Body of pancreas (tissue), 4 donors: ENCODE data around the gene PABPN1. TPM values are rescaled to one million over a fixed set of nuclear protein-coding genes. Genes with fewer than 3 reads are reported as not detected.

Experiments
- ATAC-seq: fragments of 150-250 bp; one replicate; pipeline ENCODE4 v1.9.1; 2016
- DNase-seq, 4 donors: peaks; one replicate each; pipeline ENCODE4 v3.0.0-alpha.2; 2019
- H3K27ac ChIP-seq, 4 donors: fragments of 200-600 bp; sonication (generic); 1 replicate in 3 of 4; 2 replicates in 1 of 4; pipeline versions ENCODE4 v1.5.1 to v1.6.1; 2016 to 2019; ENCODE audit warnings: mild to moderate bottlenecking in 1 of 4, mixed read lengths in 1 of 4, moderate library complexity in 1 of 4
- H3K27me3 ChIP-seq, 2 donors: fragments of 200-600 bp; sonication (generic); one replicate each; pipeline ENCODE4 v1.6.0; 2016; ENCODE audit warnings: mild to moderate bottlenecking in 1 of 2
- H3K36me3 ChIP-seq, 2 donors: fragments of 200-600 bp; sonication (generic); replicated peaks in 1 of 2; 2 replicates each; pipeline ENCODE4 v1.5.1; 2016; ENCODE audit warnings: low read depth in 2 of 2; ENCODE audit not compliant: insufficient read depth in 1 of 2
- H3K4me1 ChIP-seq: fragments of 200-600 bp; sonication (generic); one replicate; pipeline ENCODE4 v1.6.0; 2016
- H3K4me3 ChIP-seq, 2 donors: fragments of 200-600 bp; sonication (generic); 1 replicate in 1 of 2; 2 replicates in 1 of 2; pipeline ENCODE4 v1.5.1; 2016 to 2019
- H3K9me3 ChIP-seq, 3 donors: fragments of 200-600 bp; sonication (generic); 1 replicate in 2 of 3; 2 replicates in 1 of 3; pipeline ENCODE4 v1.5.1; 2016
- POLR2A ChIP-seq, 3 donors: fragments of 450-650 bp; IDR thresholded peaks; one replicate each; pipeline ENCODE4 v1.6.1; 2016; ENCODE audit warnings: antibody characterized with exemption in 3 of 3, mild to moderate bottlenecking in 2 of 3
- WGBS, 2 donors: methylation state at CpG; one replicate each; pipeline ENCODE4 v1.1.5; 2017; 5-methylcytosine and 5-hydroxymethylcytosine counted together
- intact Hi-C: fragments of 100-400 bp; cut with DNase I; formaldehyde crosslinking; loops from one replicate; pipeline ENCODE4 v1.15.1; 2023
- total RNA-seq, 2 donors: library from RNA; depleted of rRNA; stranded (reverse); fragments of >200 nt; gene quantifications; one replicate each; pipeline ENCODE4 v1.1.0, GENCODE V29; 2016
- TF ChIP-seq, protein P1 (sequence below), 7 experiments: fragments of 450-650 bp in 4 of 7; fragments of 200-600 bp in 3 of 7; sonication (generic) in 3 of 7; IDR thresholded peaks; one replicate each; pipeline ENCODE4 v1.5.1; 2016 to 2019; ENCODE audit warnings: antibody characterized with exemption in 7 of 7

The PABPN1 gene
- total RNA-seq, 2 donors from 2014 or later, result 28.8 to 46.8 TPM

- H3K9me3 ChIP-seq, result no peaks in the 10 kb centered on the region
- DNase-seq (no peak), ATAC-seq (no peak)
- 83 to 87% methylated on average over 11 to 12 of the region's 12 CpGs for WGBS, 2 donors
- H3K36me3 ChIP-seq, result no peaks in the 10 kb centered on the region
- no peak overlapping the region for H3K4me3 ChIP-seq
- H3K4me1 ChIP-seq, result no peaks in the 10 kb centered on the region
- no peak overlapping the region for H3K27ac ChIP-seq
- intact Hi-C loops, result no loop called here
- no peak for TF ChIP-seq POLR2A (IDR thresholded peaks at IDR 0.05)
- TF ChIP-seq, protein P1, sequence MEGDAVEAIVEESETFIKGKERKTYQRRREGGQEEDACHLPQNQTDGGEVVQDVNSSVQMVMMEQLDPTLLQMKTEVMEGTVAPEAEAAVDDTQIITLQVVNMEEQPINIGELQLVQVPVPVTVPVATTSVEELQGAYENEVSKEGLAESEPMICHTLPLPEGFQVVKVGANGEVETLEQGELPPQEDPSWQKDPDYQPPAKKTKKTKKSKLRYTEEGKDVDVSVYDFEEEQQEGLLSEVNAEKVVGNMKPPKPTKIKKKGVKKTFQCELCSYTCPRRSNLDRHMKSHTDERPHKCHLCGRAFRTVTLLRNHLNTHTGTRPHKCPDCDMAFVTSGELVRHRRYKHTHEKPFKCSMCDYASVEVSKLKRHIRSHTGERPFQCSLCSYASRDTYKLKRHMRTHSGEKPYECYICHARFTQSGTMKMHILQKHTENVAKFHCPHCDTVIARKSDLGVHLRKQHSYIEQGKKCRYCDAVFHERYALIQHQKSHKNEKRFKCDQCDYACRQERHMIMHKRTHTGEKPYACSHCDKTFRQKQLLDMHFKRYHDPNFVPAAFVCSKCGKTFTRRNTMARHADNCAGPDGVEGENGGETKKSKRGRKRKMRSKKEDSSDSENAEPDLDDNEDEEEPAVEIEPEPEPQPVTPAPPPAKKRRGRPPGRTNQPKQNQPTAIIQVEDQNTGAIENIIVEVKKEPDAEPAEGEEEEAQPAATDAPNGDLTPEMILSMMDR (IDR thresholded peaks at IDR 0.05), result no peak
- H3K27me3 ChIP-seq, result no peaks in the 10 kb centered on the region
These were observed 37.4 kb downstream of the PABPN1 start for GRCh38 chr14:23358553-23359166.

DNA sequence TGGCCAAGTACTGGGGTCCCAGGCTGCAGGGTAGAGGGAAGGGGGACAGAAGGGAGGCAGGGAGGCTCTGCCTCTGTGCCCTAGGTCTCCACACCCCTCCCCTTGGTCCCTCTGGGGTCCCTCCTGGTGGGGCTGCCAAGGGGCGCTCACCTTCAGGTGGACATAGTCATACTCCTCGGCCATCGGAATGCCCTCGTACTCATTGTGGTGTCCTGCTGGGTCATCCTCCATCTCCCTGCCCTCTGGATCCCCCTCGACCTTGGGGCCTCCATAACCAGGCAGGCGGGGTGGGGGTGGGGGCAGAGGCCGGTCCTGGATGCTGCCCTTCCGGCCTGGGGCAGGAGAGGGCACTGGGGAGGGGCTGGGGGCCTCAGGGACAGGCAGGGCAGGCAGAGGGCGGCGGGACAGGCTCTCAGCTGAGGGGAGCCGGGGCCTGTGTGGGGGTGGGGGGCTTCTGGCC, 37.9 kb downstream of the PABPN1 start:
- no peak for DNase-seq
- Histone ChIP-seq H3K9me3 (no peaks in the 10 kb centered on the region), H3K27me3 (peaks cover 0 to 3% of the 10 kb centered on the region in 2 donors), H3K4me3 (no peak overlapping the region), H3K36me3 (no peaks in the 10 kb centered on the region), H3K27ac (no peak overlapping the region), H3K4me1 (no peaks in the 10 kb centered on the region)
- 75 to 83% methylated on average over 5 to 11 of the region's 11 CpGs for WGBS, 2 donors
- TF ChIP-seq POLR2A (IDR thresholded peaks at IDR 0.05), result no peak
- intact Hi-C loops, result no loop called here
- no peak for ATAC-seq

GRCh38 chr14:23359722-23360447, 38.6 kb downstream of the PABPN1 start:
- H3K4me3 ChIP-seq, result no peak overlapping the region
- TF ChIP-seq POLR2A (IDR thresholded peaks at IDR 0.05), result no peak
- TF ChIP-seq, protein P1 (IDR thresholded peaks at IDR 0.05), result no peak
- DNase-seq (no peak), ATAC-seq (no peak)
- H3K4me1 ChIP-seq, result peaks cover 1% of the 10 kb centered on the region
- no peaks in the 10 kb centered on the region for H3K36me3 ChIP-seq
- intact Hi-C loops, result no loop called here
- peaks cover 0 to 8% of the 10 kb centered on the region in 2 donors for H3K27me3 ChIP-seq
- 77 to 80% methylated on average over 19 to 22 of the region's 22 CpGs for WGBS, 2 donors
- H3K27ac ChIP-seq, result no peak overlapping the region
- no peaks in the 10 kb centered on the region for H3K9me3 ChIP-seq

DNA sequence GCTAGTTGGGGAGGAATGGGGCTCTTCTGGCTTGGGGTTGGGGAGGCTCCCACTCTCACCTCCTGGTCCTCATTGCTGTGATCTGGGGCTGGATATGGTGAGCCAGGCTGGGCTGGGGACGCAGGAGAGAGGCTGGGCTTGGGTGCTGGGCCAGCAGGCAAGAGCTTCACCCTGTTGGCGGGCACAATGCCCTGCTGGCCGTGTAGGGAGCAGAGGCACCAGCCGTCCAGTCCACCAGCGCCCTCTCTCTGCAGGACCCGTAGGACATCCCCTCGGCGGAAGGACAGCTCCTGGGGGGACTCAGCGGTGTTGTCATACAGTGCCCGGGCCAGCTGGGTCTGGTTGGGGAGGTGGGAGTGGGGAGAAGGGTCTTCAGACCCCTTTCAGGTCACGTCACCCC, 39.2 kb downstream of the PABPN1 start:
- ATAC-seq (no peak), DNase-seq (peak in 1 of 4 donors; percentile 21)
- no peak overlapping the region for H3K27ac ChIP-seq
- peaks cover 0 to 14% of the 10 kb centered on the region in 2 donors for H3K27me3 ChIP-seq
- H3K36me3 ChIP-seq, result no peaks in the 10 kb centered on the region
- TF ChIP-seq, protein P1 (IDR thresholded peaks at IDR 0.05), result peak in 1 of 7 experiments; percentile 35
- no peak for TF ChIP-seq POLR2A (IDR thresholded peaks at IDR 0.05)
- H3K4me3 ChIP-seq, result no peak overlapping the region
- intact Hi-C loops, result no loop called here
- no peaks in the 10 kb centered on the region for H3K9me3 ChIP-seq
- H3K4me1 ChIP-seq, result peaks cover 8% of the 10 kb centered on the region
- 75 to 80% methylated on average over 2 to 9 of the region's 11 CpGs for WGBS, 2 donors

- Histone ChIP-seq H3K27ac (no peak overlapping the region), H3K27me3 (peaks cover 0 to 20% of the 10 kb centered on the region in 2 donors), H3K4me3 (no peak overlapping the region), H3K36me3 (no peaks in the 10 kb centered on the region), H3K9me3 (no peaks in the 10 kb centered on the region), H3K4me1 (peaks cover 11% of the 10 kb centered on the region)
- intact Hi-C loops, result no loop called here
- TF ChIP-seq POLR2A (IDR thresholded peaks at IDR 0.05), result no peak
- TF ChIP-seq, protein P1 (IDR thresholded peaks at IDR 0.05), result no peak
- DNase-seq (no peak), ATAC-seq (no peak)
These were observed 40.1 kb downstream of the PABPN1 start for GRCh38 chr14:23361320-23361719.
